Hepatocyte (in vitro differentiated cells): ENCODE data around the gene MIER2. TPM values are rescaled to one million over a fixed set of nuclear protein-coding genes. Genes with fewer than 3 reads are reported as not detected.

ENCODE experiments used
- DNase-seq: peaks from one replicate; pipeline ENCODE4 v3.0.0-alpha.2; 2016; ENCODE audit warnings: low spot score
- H2AFZ ChIP-seq: fragments of 200-600 bp; sonication (generic); 2 replicates; pipeline ENCODE4 v1.6.0; 2016; ENCODE audit warnings: antibody characterized with exemption, mild to moderate bottlenecking
- H3K27ac ChIP-seq: fragments of 200-600 bp; sonication (generic); 2 replicates; pipeline ENCODE4 v1.5.1; 2016; ENCODE audit warnings: mild to moderate bottlenecking
- H3K27me3 ChIP-seq: fragments of 200-600 bp; sonication (generic); 2 replicates; pipeline ENCODE4 v1.6.1; 2016
- H3K36me3 ChIP-seq: fragments of 200-600 bp; sonication (generic); replicated peaks from 2 replicates; pipeline ENCODE4 v1.5.1; 2016; ENCODE audit warnings: low read depth; ENCODE audit not compliant: insufficient read depth
- H3K4me1 ChIP-seq: fragments of 200-600 bp; sonication (generic); 2 replicates; pipeline ENCODE4 v1.5.1; 2016; ENCODE audit warnings: mild to moderate bottlenecking, moderate library complexity; ENCODE audit not compliant: insufficient read depth
- H3K4me2 ChIP-seq: fragments of 200-600 bp; sonication (generic); 2 replicates; pipeline ENCODE4 v1.6.0; 2016
- H3K4me3 ChIP-seq: fragments of 200-600 bp; sonication (generic); 2 replicates; pipeline ENCODE4 v1.5.1; 2016; ENCODE audit warnings: mild to moderate bottlenecking
- H3K79me2 ChIP-seq: fragments of 200-600 bp; sonication (generic); 2 replicates; pipeline ENCODE4 v1.6.0; 2017; ENCODE audit warnings: mild to moderate bottlenecking
- H3K9me2 ChIP-seq: fragments of 200-600 bp; sonication (generic); replicated peaks from 2 replicates; pipeline ENCODE4 v1.6.0; 2017; ENCODE audit warnings: mild to moderate bottlenecking; ENCODE audit not compliant: insufficient read depth
- H3K9me3 ChIP-seq: fragments of 200-600 bp; sonication (generic); 2 replicates; pipeline ENCODE4 v1.5.1; 2016; ENCODE audit warnings: low read depth, mild to moderate bottlenecking
- H4K20me1 ChIP-seq: fragments of 200-600 bp; sonication (generic); 2 replicates; pipeline ENCODE4 v1.6.0; 2016; ENCODE audit warnings: mild to moderate bottlenecking; ENCODE audit not compliant: insufficient read depth, poor library complexity, severe bottlenecking
- EZH2 ChIP-seq: fragments of 200-600 bp; sonication (generic); IDR thresholded peaks from 2 replicates; pipeline ENCODE4 v1.6.1; 2016; ENCODE audit warnings: antibody characterized with exemption, mild to moderate bottlenecking, borderline replicate concordance
- EZH2phosphoT487 ChIP-seq: fragments of 200-600 bp; sonication (generic); IDR thresholded peaks from one replicate; pipeline ENCODE4 v1.6.1; 2018; ENCODE audit warnings: antibody characterized with exemption, mild to moderate bottlenecking, low read depth, moderate library complexity; ENCODE audit not compliant: unreplicated experiment, severe bottlenecking
- WGBS: methylation state at CpG from one replicate; pipeline ENCODE4 v1.1.6; 2016; ENCODE audit warnings: low lambda C conversion rate; ENCODE audit errors: missing lambda C conversion rate; 5-methylcytosine and 5-hydroxymethylcytosine counted together
- polyA plus RNA-seq: library from polyadenylated mRNA; unstranded; fragments of >200 nt; fragmentation: Nextera tagmentation; extraction: Ambion mirVana; gene quantifications from 2 replicates; pipeline ENCODE4 v1.2.1, GENCODE V29; 2016
- total RNA-seq: library from RNA; depleted of rRNA; stranded (reverse); fragments of >200 nt; gene quantifications from 2 replicates; pipeline ENCODE4 v1.2.3, GENCODE V29; 2014
- TF ChIP-seq, protein P1 (sequence below): fragments of 200-600 bp; sonication (generic); IDR thresholded peaks from 2 replicates; pipeline ENCODE4 v1.5.1; 2016; ENCODE audit warnings: antibody characterized with exemption, mild to moderate bottlenecking; ENCODE audit not compliant: poor library complexity

MIER2 gene
- total and polyA plus RNA-seq, 2 experiments from 2014 or later: 8.4 to 47.3 TPM

DNA sequence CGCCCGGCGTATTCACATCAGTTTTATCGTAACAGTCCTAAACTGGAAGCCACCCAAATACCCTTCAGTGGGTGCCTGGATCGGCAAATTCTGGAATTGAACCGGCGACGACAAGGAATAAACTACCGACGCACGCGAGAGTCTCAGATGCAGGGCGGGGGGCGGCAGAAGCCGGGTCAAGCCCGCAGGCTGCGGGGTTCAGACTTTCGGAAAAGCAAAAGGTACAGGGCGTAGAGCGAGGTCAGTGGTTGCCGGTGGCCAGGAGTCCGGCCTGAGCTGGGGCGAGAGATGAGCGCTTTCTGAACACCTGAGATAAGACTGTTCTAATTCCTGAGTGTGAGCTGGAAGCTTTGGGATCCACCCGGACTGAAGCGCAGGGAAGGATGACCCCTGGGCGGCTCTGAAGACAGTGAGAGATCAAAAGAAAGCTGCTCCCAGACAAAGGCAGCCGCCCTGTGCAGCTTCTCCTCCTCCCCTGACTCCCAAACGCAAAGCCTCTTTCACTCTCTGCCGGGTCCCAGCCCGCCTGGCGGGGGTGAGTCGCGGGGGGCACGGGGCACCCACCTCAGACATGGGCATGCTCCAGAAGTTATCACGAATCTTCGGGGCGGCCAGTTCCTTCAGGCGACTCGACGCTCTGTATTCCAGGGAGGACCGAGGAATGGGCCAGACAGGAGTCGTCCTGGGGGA lies 26.2 kb upstream of the MIER2 start:
- no peaks in the 10 kb centered on the region for H3K4me1 ChIP-seq
- TF ChIP-seq EZH2phosphoT487 (no peak), EZH2 (no peak)
- TF ChIP-seq, protein P1, sequence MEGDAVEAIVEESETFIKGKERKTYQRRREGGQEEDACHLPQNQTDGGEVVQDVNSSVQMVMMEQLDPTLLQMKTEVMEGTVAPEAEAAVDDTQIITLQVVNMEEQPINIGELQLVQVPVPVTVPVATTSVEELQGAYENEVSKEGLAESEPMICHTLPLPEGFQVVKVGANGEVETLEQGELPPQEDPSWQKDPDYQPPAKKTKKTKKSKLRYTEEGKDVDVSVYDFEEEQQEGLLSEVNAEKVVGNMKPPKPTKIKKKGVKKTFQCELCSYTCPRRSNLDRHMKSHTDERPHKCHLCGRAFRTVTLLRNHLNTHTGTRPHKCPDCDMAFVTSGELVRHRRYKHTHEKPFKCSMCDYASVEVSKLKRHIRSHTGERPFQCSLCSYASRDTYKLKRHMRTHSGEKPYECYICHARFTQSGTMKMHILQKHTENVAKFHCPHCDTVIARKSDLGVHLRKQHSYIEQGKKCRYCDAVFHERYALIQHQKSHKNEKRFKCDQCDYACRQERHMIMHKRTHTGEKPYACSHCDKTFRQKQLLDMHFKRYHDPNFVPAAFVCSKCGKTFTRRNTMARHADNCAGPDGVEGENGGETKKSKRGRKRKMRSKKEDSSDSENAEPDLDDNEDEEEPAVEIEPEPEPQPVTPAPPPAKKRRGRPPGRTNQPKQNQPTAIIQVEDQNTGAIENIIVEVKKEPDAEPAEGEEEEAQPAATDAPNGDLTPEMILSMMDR: no peak
- H3K79me2 ChIP-seq: no peaks in the 10 kb centered on the region
- no peaks in the 10 kb centered on the region for H3K9me3 ChIP-seq
- no peaks in the 10 kb centered on the region for H4K20me1 ChIP-seq
- H3K36me3 ChIP-seq: no peaks in the 10 kb centered on the region
- H3K27ac ChIP-seq: no peak overlapping the region
- no peaks in the 10 kb centered on the region for H3K9me2 ChIP-seq
- 96% methylated on average over 42 of the region's 43 CpGs for WGBS
- peaks cover 4% of the 10 kb centered on the region for H3K27me3 ChIP-seq
- H2AFZ ChIP-seq: no peak overlapping the region
- no peak overlapping the region for H3K4me2 ChIP-seq
- DNase-seq: no peak
- H3K4me3 ChIP-seq: no peak overlapping the region

DNA sequence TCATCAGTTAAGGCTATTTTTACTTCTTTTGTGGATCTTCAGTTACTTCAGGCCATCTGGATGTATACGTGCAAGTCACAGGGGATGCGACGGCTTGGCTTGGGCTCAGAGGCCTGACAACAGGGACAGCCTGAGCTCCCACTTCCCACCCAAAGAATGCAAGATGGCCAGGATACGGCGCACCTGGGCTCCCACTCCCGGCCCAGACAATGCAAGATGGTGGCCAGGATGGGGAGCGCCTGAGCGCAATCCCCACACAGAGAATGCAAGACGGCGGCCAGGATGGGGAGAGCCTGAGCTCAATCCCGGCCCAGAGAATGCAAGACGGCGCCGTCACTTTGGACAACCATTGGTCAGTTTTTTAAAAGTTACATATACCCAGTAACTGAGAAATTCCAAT lies 25.3 kb upstream of the MIER2 start:
- H3K4me2 ChIP-seq: no peak overlapping the region
- no peak for DNase-seq
- H3K27me3 ChIP-seq: peaks cover 4% of the 10 kb centered on the region
- H3K4me3 ChIP-seq: no peak overlapping the region
- no peaks in the 10 kb centered on the region for H3K9me2 ChIP-seq
- WGBS: 97% methylated on average over 14 of the region's 14 CpGs
- no peak overlapping the region for H3K27ac ChIP-seq
- H3K9me3 ChIP-seq: no peaks in the 10 kb centered on the region
- no peaks in the 10 kb centered on the region for H4K20me1 ChIP-seq
- no peaks in the 10 kb centered on the region for H3K36me3 ChIP-seq
- no peaks in the 10 kb centered on the region for H3K79me2 ChIP-seq
- TF ChIP-seq EZH2 (no peak), EZH2phosphoT487 (no peak)
- TF ChIP-seq, protein P1: no peak
- no peaks in the 10 kb centered on the region for H3K4me1 ChIP-seq
- H2AFZ ChIP-seq: no peak overlapping the region

DNA sequence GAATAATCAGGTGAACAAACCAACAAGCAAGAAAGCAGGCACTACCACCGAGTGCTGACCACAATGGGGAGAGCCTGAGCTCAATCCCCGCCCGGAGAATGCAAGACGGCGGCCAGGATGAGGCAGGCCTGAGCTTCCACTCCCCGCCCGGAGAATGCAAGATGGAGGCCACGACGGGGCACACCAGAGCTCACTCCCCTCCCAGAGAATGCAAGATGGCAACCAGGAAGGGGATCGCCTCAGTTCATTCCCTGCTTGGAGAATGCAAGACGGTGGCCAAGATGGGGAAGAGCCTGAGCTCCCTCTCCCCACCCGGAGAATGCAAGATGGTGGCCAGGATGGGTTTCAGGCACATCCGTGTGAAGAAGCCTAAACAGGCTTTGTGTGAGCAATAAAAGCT lies 24.7 kb upstream of the MIER2 start:
- H3K79me2 ChIP-seq: no peaks in the 10 kb centered on the region
- TF ChIP-seq EZH2 (no peak), EZH2phosphoT487 (no peak)
- TF ChIP-seq, protein P1: no peak
- H3K9me2 ChIP-seq: no peaks in the 10 kb centered on the region
- H3K27me3 ChIP-seq: peaks cover 4% of the 10 kb centered on the region
- no peaks in the 10 kb centered on the region for H3K36me3 ChIP-seq
- H2AFZ ChIP-seq: no peak overlapping the region
- H3K4me3 ChIP-seq: no peak overlapping the region
- DNase-seq: no peak
- no peaks in the 10 kb centered on the region for H4K20me1 ChIP-seq
- WGBS: 90% methylated on average over 13 of the region's 13 CpGs
- H3K4me1 ChIP-seq: no peaks in the 10 kb centered on the region
- no peaks in the 10 kb centered on the region for H3K9me3 ChIP-seq
- H3K4me2 ChIP-seq: no peak overlapping the region
- no peak overlapping the region for H3K27ac ChIP-seq

DNA sequence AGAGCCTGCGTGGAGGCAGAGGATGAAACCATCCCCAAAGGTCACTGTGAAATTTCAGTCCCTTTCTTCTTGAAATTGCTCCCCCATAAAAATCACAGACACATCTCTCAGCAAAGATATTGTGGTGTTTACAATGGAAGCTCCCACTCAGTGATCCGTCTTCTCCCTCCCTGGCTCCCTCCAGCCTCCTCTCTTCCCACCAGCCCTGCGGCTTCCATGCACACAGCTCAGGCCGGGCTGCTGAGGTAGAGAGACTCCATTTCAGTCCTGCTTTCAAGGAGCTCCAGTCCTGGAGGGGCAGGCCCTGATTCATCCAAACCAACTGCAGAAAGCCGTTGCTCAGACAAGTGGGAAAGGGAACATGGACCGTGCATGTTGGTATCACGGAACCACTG lies 24.0 kb upstream of the MIER2 start:
- no peak overlapping the region for H3K27ac ChIP-seq
- no peak for TF ChIP-seq EZH2
- TF ChIP-seq, protein P1: no peak
- no peak for TF ChIP-seq EZH2phosphoT487
- H3K4me2 ChIP-seq: no peak overlapping the region
- no peaks in the 10 kb centered on the region for H3K9me2 ChIP-seq
- H4K20me1 ChIP-seq: no peaks in the 10 kb centered on the region
- no peak for DNase-seq
- no peaks in the 10 kb centered on the region for H3K79me2 ChIP-seq
- H3K9me3 ChIP-seq: no peaks in the 10 kb centered on the region
- 80% methylated on average over 7 of the region's 7 CpGs for WGBS
- no peak overlapping the region for H3K4me3 ChIP-seq
- no peaks in the 10 kb centered on the region for H3K36me3 ChIP-seq
- H3K4me1 ChIP-seq: no peaks in the 10 kb centered on the region
- no peak overlapping the region for H2AFZ ChIP-seq
- peaks cover 4% of the 10 kb centered on the region for H3K27me3 ChIP-seq
